Adrenal gland (tissue), 12 donors: Measurements from ENCODE around the gene CYCS. TPM values are rescaled to one million over a fixed set of nuclear protein-coding genes. Genes with fewer than 3 reads are reported as not detected.
"Not testable (repeated sequence)": the region's sequence is repeated elsewhere in the genome, so short reads cannot be mapped to it uniquely, and the experiment has no call there.

Experiments
- DNase-seq, 7 donors: peaks; one replicate each; pipeline ENCODE4 v3.0.0-alpha.2; 2019 to 2020
- H3K27ac ChIP-seq, 5 donors: fragments of 200-600 bp; sonication (generic) in 4 of 5; 1 replicate in 3 of 5; 2 replicates in 2 of 5; pipeline versions ENCODE4 v1.5.1 to v1.8.0; 2016 to 2020; ENCODE audit warnings: mild to moderate bottlenecking in 1 of 5
- H3K27me3 ChIP-seq: fragments of 200-600 bp; 2 replicates; pipeline ENCODE4 v1.8.0; 2021
- H3K36me3 ChIP-seq, 2 donors: fragments of 200-600 bp; replicated peaks in 1 of 2; 1 replicate in 1 of 2; 2 replicates in 1 of 2; pipeline versions ENCODE4 v1.5.1 to v1.8.0; 2018 to 2022
- H3K4me1 ChIP-seq, 2 donors: fragments of 200-600 bp; replicated peaks in 1 of 2; 1 replicate in 1 of 2; 2 replicates in 1 of 2; pipeline versions ENCODE4 v1.5.1 to v1.8.0; 2018 to 2021
- H3K4me3 ChIP-seq, 4 donors: fragments of 200-600 bp; sonication (generic) in 3 of 4; one replicate each; pipeline ENCODE4 v1.5.1; 2016 to 2018
- H3K9me3 ChIP-seq, 3 donors: fragments of 200-600 bp; sonication (generic) in 1 of 3; replicated peaks in 1 of 3; 1 replicate in 2 of 3; 2 replicates in 1 of 3; pipeline versions ENCODE4 v1.5.1 to v1.8.0; 2016 to 2021
- CTCF ChIP-seq, 6 experiments: fragments of 450-650 bp in 4 of 6; fragments of 200-600 bp in 2 of 6; sonication (generic) in 1 of 6; IDR thresholded peaks; 1 replicate in 5 of 6; 2 replicates in 1 of 6; pipeline versions ENCODE4 v1.5.1 to v1.8.0; 2016 to 2021; ENCODE audit warnings: antibody characterized with exemption in 6 of 6, mild to moderate bottlenecking in 2 of 6, moderate library complexity in 1 of 6
- POLR2A ChIP-seq, 2 donors: fragments of 450-650 bp; IDR thresholded peaks; one replicate each; pipeline ENCODE4 v1.6.1; 2017; ENCODE audit warnings: antibody characterized with exemption in 2 of 2, mild to moderate bottlenecking in 2 of 2, moderate library complexity in 1 of 2
- WGBS, 4 donors: extraction: QIAGEN DNeasy Blood & Tissue Kit in 2 of 4; methylation state at CpG; one replicate each; pipeline versions ENCODE4 v1.1.5 to v1.1.7; 2013 to 2017; 5-methylcytosine and 5-hydroxymethylcytosine counted together
- intact Hi-C, 2 donors: fragments of 100-400 bp; cut with DNase I; formaldehyde crosslinking; loops; one replicate each; pipeline versions ENCODE4 v1.14.1 to v1.15.0; 2022 to 2023
- polyA plus RNA-seq, 3 donors: library from polyadenylated mRNA; stranded (reverse); fragments of 200-250 nt in 2 of 3; fragments of 350-450 nt in 1 of 3; fragmentation: Illumina TruSeq in 1 of 3; extraction: RNeasy Lipid Tissue Mini Kit (QIAGEN cat#74804) in 1 of 3; gene quantifications; one replicate each; pipeline ENCODE4 v1.2.3, GENCODE V29; 2013 to 2014
- total RNA-seq, 9 donors: library from RNA; depleted of rRNA in 4 of 9; stranded (reverse); fragments of >200 nt in 4 of 9; fragments of 120-200 nt in 1 of 9; fragmentation: NEBNext Ultra II Directional in 1 of 9; extraction: Animal tissue kit (Norgen Biotek cat#: 25700) in 1 of 9; gene quantifications; one replicate each; pipeline versions ENCODE4 v1.1.0 to v1.2.4, GENCODE V29; 2013 to 2023
- donor health status: healthy with polysubstance abuse.
- donor health status: Bipolar disorder and iron deficiency.
- donor health status: DM: yes; HTN: yes; CAD: no.
- donor health status: DM: no; HTN: no; CAD: no.
- donor health status: DM: no; HTN: no; CAD: no.
- donor health status: DM: yes; HTN: yes; CAD: no.

CYCS gene
- total and polyA plus RNA-seq, 12 donors = 15.0 to 241 (median 53.0) TPM

GRCh38 chr7:25084821-25085220 lies 40.2 kb downstream of the CYCS start:
- TF ChIP-seq CTCF (IDR thresholded peaks at IDR 0.05) (no peak), POLR2A (IDR thresholded peaks at IDR 0.05) (no peak)
- H3K4me1 ChIP-seq = no peaks in the 10 kb centered on the region
- no peak overlapping the region for H3K4me3 ChIP-seq
- peaks cover 9% of the 10 kb centered on the region for H3K27me3 ChIP-seq
- H3K27ac ChIP-seq = no peak overlapping the region
- WGBS, 4 donors = 76 to 100% (median 96%) methylated on average over 2 of the region's 2 CpGs
- H3K9me3 ChIP-seq = no peaks in the 10 kb centered on the region
- no peak for DNase-seq
- H3K36me3 ChIP-seq = no peaks in the 10 kb centered on the region
- intact Hi-C loops = no loop called here

- no peak for DNase-seq
- H3K4me3 ChIP-seq = no peak overlapping the region
- H3K9me3 ChIP-seq = no peaks in the 10 kb centered on the region
- no peaks in the 10 kb centered on the region for H3K4me1 ChIP-seq
- H3K36me3 ChIP-seq = no peaks in the 10 kb centered on the region
- peaks cover 9% of the 10 kb centered on the region for H3K27me3 ChIP-seq
- intact Hi-C loops = no loop called here
- WGBS, 4 donors = 72 to 80% (median 73%) methylated on average over 4 of the region's 4 CpGs
- TF ChIP-seq CTCF (IDR thresholded peaks at IDR 0.05) (no peak), POLR2A (IDR thresholded peaks at IDR 0.05) (no peak)
- H3K27ac ChIP-seq = no peak overlapping the region
Observed at GRCh38 chr7:25083201-25083600, 41.9 kb downstream of the CYCS start.

GRCh38 chr7:25082041-25082440 lies 43.0 kb downstream of the CYCS start:
- DNase-seq, H3K27ac ChIP-seq, H3K36me3 ChIP-seq, intact Hi-C loops, H3K27me3 ChIP-seq, H3K4me1 ChIP-seq, H3K4me3 ChIP-seq, H3K9me3 ChIP-seq: not testable (repeated sequence)
- 71 to 90% (median 85%) methylated on average over 4 of the region's 4 CpGs for WGBS, 4 donors

GRCh38 chr7:25077096-25077495 lies 48.0 kb downstream of the CYCS start:
- 86 to 92% (median 88%) methylated on average over 4 of the region's 4 CpGs for WGBS, 4 donors
- Histone ChIP-seq H3K4me3 (no peak overlapping the region), H3K27me3 (peaks cover 9% of the 10 kb centered on the region), H3K27ac (no peak overlapping the region), H3K9me3 (no peaks in the 10 kb centered on the region), H3K36me3 (no peaks in the 10 kb centered on the region), H3K4me1 (no peaks in the 10 kb centered on the region)
- no peak for DNase-seq
- intact Hi-C loops = no loop called here
- no peak for TF ChIP-seq CTCF (IDR thresholded peaks at IDR 0.05)
- TF ChIP-seq POLR2A (IDR thresholded peaks at IDR 0.05) = no peak

- H3K27me3 ChIP-seq = no peaks in the 10 kb centered on the region
- no peaks in the 10 kb centered on the region for H3K4me1 ChIP-seq
- intact Hi-C loops = no loop called here
- TF ChIP-seq CTCF (IDR thresholded peaks at IDR 0.05) (no peak), POLR2A (IDR thresholded peaks at IDR 0.05) (no peak)
- H3K9me3 ChIP-seq = no peaks in the 10 kb centered on the region
- no peak for DNase-seq
- no peak overlapping the region for H3K4me3 ChIP-seq
- H3K36me3 ChIP-seq = no peaks in the 10 kb centered on the region
- WGBS, 4 donors = 79 to 85% (median 83%) methylated on average over 8 of the region's 8 CpGs
- no peak overlapping the region for H3K27ac ChIP-seq
Observed at GRCh38 chr7:25075459-25075858, 49.6 kb downstream of the CYCS start.
